ENCODE results near the gene SLC10A3.

DNA sequence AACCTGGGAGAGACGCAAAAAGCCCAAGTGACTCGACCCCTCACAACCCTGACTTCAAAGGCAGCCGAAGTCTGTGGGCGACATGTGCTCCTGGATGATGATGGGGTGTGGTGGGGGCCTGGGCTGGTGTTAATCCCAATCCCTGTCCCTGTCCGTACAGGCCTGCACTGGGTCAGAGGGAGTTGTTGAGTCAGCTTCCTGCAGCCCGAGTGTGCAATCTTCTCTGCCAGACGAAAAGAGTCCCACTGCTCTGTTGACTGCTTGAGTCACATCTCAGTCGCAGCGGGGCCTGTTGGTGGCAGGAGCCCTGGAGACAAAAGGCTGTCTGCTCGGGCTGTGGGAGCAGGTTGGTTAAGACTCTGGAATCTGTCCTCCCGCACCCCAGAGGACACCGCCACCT lies 15.3 kb upstream of the SLC10A3 start:
- TF ChIP-seq, protein P1, sequence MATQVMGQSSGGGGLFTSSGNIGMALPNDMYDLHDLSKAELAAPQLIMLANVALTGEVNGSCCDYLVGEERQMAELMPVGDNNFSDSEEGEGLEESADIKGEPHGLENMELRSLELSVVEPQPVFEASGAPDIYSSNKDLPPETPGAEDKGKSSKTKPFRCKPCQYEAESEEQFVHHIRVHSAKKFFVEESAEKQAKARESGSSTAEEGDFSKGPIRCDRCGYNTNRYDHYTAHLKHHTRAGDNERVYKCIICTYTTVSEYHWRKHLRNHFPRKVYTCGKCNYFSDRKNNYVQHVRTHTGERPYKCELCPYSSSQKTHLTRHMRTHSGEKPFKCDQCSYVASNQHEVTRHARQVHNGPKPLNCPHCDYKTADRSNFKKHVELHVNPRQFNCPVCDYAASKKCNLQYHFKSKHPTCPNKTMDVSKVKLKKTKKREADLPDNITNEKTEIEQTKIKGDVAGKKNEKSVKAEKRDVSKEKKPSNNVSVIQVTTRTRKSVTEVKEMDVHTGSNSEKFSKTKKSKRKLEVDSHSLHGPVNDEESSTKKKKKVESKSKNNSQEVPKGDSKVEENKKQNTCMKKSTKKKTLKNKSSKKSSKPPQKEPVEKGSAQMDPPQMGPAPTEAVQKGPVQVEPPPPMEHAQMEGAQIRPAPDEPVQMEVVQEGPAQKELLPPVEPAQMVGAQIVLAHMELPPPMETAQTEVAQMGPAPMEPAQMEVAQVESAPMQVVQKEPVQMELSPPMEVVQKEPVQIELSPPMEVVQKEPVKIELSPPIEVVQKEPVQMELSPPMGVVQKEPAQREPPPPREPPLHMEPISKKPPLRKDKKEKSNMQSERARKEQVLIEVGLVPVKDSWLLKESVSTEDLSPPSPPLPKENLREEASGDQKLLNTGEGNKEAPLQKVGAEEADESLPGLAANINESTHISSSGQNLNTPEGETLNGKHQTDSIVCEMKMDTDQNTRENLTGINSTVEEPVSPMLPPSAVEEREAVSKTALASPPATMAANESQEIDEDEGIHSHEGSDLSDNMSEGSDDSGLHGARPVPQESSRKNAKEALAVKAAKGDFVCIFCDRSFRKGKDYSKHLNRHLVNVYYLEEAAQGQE (IDR thresholded peaks at IDR 0.05; ENCODE audit: low read depth): no peak
- TF ChIP-seq YY1 (IDR thresholded peaks at IDR 0.05; ENCODE audit: low read depth) (no peak), EP300 (IDR thresholded peaks at IDR 0.05; ENCODE audit: borderline replicate concordance) (no peak), NFIC (IDR thresholded peaks at IDR 0.05) (no peak), CREB1 (IDR thresholded peaks at IDR 0.05; ENCODE audit: low read depth) (no peak), TCF12 (IDR thresholded peaks at IDR 0.05; ENCODE audit: low read depth) (no peak)
- TF ChIP-seq, protein P2, sequence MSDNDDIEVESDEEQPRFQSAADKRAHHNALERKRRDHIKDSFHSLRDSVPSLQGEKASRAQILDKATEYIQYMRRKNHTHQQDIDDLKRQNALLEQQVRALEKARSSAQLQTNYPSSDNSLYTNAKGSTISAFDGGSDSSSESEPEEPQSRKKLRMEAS (IDR thresholded peaks at IDR 0.05): no peak

All from Ishikawa (cell line).